Measurements from ENCODE around the gene PPP6R2.

Gene PPP6R2

GRCh38 chr22:50305393-50305922, 37.7 kb upstream of the PPP6R2 start:
- DNase-seq (ENCODE audit: low read depth in 2 of 2) = no peak

- no peak for DNase-seq (ENCODE audit: low read depth in 2 of 2)
These were observed 37.1 kb upstream of the PPP6R2 start for GRCh38 chr22:50305923-50306566.

- DNase-seq (ENCODE audit: low read depth in 2 of 2) = peak in 1 of 2 donors; percentile 23
These were observed 36.1 kb upstream of the PPP6R2 start, which contains the start of gene PLXNB2 for GRCh38 chr22:50306753-50307749. Gene PLXNB2 (minus strand): TSS chr22:50307646. CDS start chr22:50290584, 17,062 bp downstream.

- no peak for DNase-seq (ENCODE audit: low read depth in 2 of 2)
These were observed 35.1 kb upstream of the PPP6R2 start for GRCh38 chr22:50307890-50308596.

- no peak for DNase-seq (ENCODE audit: low read depth in 2 of 2)
These were observed 34.6 kb upstream of the PPP6R2 start for GRCh38 chr22:50308597-50308935.

GRCh38 chr22:50308986-50309600, 34.0 kb upstream of the PPP6R2 start:
- no peak for DNase-seq (ENCODE audit: low read depth in 2 of 2)

GRCh38 chr22:50309601-50309991, 33.5 kb upstream of the PPP6R2 start:
- DNase-seq (ENCODE audit: low read depth in 2 of 2) = no peak

GRCh38 chr22:50310031-50310722, 33.0 kb upstream of the PPP6R2 start:
- DNase-seq (ENCODE audit: low read depth in 2 of 2) = no peak

GRCh38 chr22:50310949-50311444, 32.1 kb upstream of the PPP6R2 start:
- no peak for DNase-seq (ENCODE audit: low read depth in 2 of 2)

GRCh38 chr22:50311606-50312351, 31.3 kb upstream of the PPP6R2 start:
- DNase-seq (ENCODE audit: low read depth in 2 of 2) = no peak

- no peak for DNase-seq (ENCODE audit: low read depth in 2 of 2)
These were observed 30.8 kb upstream of the PPP6R2 start for GRCh38 chr22:50312371-50312770.

- no peak for DNase-seq (ENCODE audit: low read depth in 2 of 2)
These were observed 30.1 kb upstream of the PPP6R2 start for GRCh38 chr22:50313021-50313420.

GRCh38 chr22:50313600-50313999, 29.5 kb upstream of the PPP6R2 start:
- DNase-seq (ENCODE audit: low read depth in 2 of 2) = no peak

GRCh38 chr22:50314081-50314454, 29.1 kb upstream of the PPP6R2 start:
- DNase-seq (ENCODE audit: low read depth in 2 of 2) = no peak

GRCh38 chr22:50314455-50315288, 28.5 kb upstream of the PPP6R2 start:
- DNase-seq (ENCODE audit: low read depth in 2 of 2) = peak; percentile 67 to 74

- DNase-seq (ENCODE audit: low read depth in 2 of 2) = no peak
These were observed 27.6 kb upstream of the PPP6R2 start for GRCh38 chr22:50315289-50316113.

GRCh38 chr22:50316114-50317065, 26.7 kb upstream of the PPP6R2 start:
- no peak for DNase-seq (ENCODE audit: low read depth in 2 of 2)

Data from stimulated activated CD4-positive, alpha-beta T cell treated with anti-CD3 and anti-CD28 coated beads, Interleukin-4, amount 100 ng/mL, for 48 hours (primary cell).